ENCODE measurements around the gene SMIM8.

The SMIM8 gene

GRCh38 chr6:87282743-87283142 lies 39.6 kb upstream of the SMIM8 start:
- POLR2A ChIA-PET, result no interaction called here
- TF ChIP-seq CTCF (IDR thresholded peaks at IDR 0.05; ENCODE audit: control extremely low read depth, extremely low read depth, low read depth, missing control alignments), result no peak
- CTCF ChIA-PET, result no interaction called here
- no peak for DNase-seq (ENCODE audit: extremely low spot score)

GRCh38 chr6:87283461-87283860 lies 38.9 kb upstream of the SMIM8 start:
- DNase-seq (ENCODE audit: extremely low spot score), result no peak
- ChIA-PET CTCF (interaction anchor here (1.1 to 1.2 kb wide), 2 partner anchors 99 to 144 kb away, joined by 3 read pairs; no protein-coding TSS in a partner anchor), POLR2A (no interaction called here)
- TF ChIP-seq CTCF (IDR thresholded peaks at IDR 0.05; ENCODE audit: control extremely low read depth, extremely low read depth, low read depth, missing control alignments), result no peak

GRCh38 chr6:87287251-87287650 lies 35.1 kb upstream of the SMIM8 start:
- ChIA-PET CTCF (interaction anchor here (1.2 kb wide), 1 partner anchor 10 kb away, joined by 4 read pairs; no protein-coding TSS in a partner anchor), POLR2A (no interaction called here)
- no peak for DNase-seq (ENCODE audit: extremely low spot score)
- TF ChIP-seq CTCF (IDR thresholded peaks at IDR 0.05; ENCODE audit: control extremely low read depth, extremely low read depth, low read depth, missing control alignments), result no peak

- ChIA-PET CTCF (interaction anchor here (1.3 kb wide), 2 partner anchors 12 to 13 kb away, joined by 3 to 6 read pairs; no protein-coding TSS in a partner anchor), POLR2A (no interaction called here)
- DNase-seq (ENCODE audit: extremely low spot score), result no peak
- no peak for TF ChIP-seq CTCF (IDR thresholded peaks at IDR 0.05; ENCODE audit: control extremely low read depth, extremely low read depth, low read depth, missing control alignments)
Observed at GRCh38 chr6:87289571-87289970, 32.8 kb upstream of the SMIM8 start.

- ChIA-PET POLR2A (no interaction called here), CTCF (interaction anchor here (0.9 to 2.2 kb wide), 4 partner anchors 9 to 19 kb away, joined by 3 to 7 read pairs (median 6); no protein-coding TSS in a partner anchor)
- DNase-seq (ENCODE audit: extremely low spot score), result no peak
- TF ChIP-seq CTCF (IDR thresholded peaks at IDR 0.05; ENCODE audit: control extremely low read depth, extremely low read depth, low read depth, missing control alignments), result no peak
Observed at GRCh38 chr6:87291883-87292282, 30.5 kb upstream of the SMIM8 start.

GRCh38 chr6:87293526-87293925 lies 28.9 kb upstream of the SMIM8 start:
- no peak for TF ChIP-seq CTCF (IDR thresholded peaks at IDR 0.05; ENCODE audit: control extremely low read depth, extremely low read depth, low read depth, missing control alignments)
- CTCF ChIA-PET, result interaction anchor here (2.2 kb wide), 1 partner anchor 8 kb away, joined by 7 read pairs; no protein-coding TSS in a partner anchor
- no peak for DNase-seq (ENCODE audit: extremely low spot score)

More at GRCh38 chr6:87293526-87293925, 28.9 kb upstream of the SMIM8 start:
- POLR2A ChIA-PET, result no interaction called here
